Activated naive CD8-positive, alpha-beta T cell (primary cell): ENCODE results near the gene FAM222A.

Source experiments
- H3K27ac Mint-ChIP-seq: one replicate; pipeline ENCODE4 v1.8.0; 2021; ENCODE audit warnings: mixed read lengths
- H3K27me3 Mint-ChIP-seq: one replicate; pipeline ENCODE4 v1.8.0; 2021; ENCODE audit warnings: mixed read lengths
- H3K36me3 Mint-ChIP-seq: one replicate; pipeline ENCODE4 v1.8.0; 2021; ENCODE audit warnings: mixed read lengths
- H3K4me1 Mint-ChIP-seq: one replicate; pipeline ENCODE4 v1.8.0; 2021; ENCODE audit warnings: low read depth, mixed read lengths
- H3K4me3 Mint-ChIP-seq: one replicate; pipeline ENCODE4 v1.8.0; 2021; ENCODE audit warnings: mild to moderate bottlenecking, mixed read lengths
- H3K9me3 Mint-ChIP-seq: one replicate; pipeline ENCODE4 v1.8.0; 2021; ENCODE audit warnings: low read depth, mixed read lengths

The FAM222A gene

GRCh38 chr12:109701064-109701463 is 12.6 kb upstream of the FAM222A start:
- peaks cover 5% of the 10 kb centered on the region for H3K27me3 Mint-ChIP-seq

GRCh38 chr12:109702111-109702841 is 11.3 kb upstream of the FAM222A start:
- H3K4me1 Mint-ChIP-seq = no peaks in the 10 kb centered on the region
- no peak overlapping the region for H3K4me3 Mint-ChIP-seq
- no peaks in the 10 kb centered on the region for H3K36me3 Mint-ChIP-seq
- no peaks in the 10 kb centered on the region for H3K9me3 Mint-ChIP-seq
- H3K27me3 Mint-ChIP-seq = peaks cover 5% of the 10 kb centered on the region
- H3K27ac Mint-ChIP-seq = no peak overlapping the region

More at GRCh38 chr12:109701064-109701463, 12.6 kb upstream of the FAM222A start:
- H3K9me3 Mint-ChIP-seq = no peaks in the 10 kb centered on the region
- H3K36me3 Mint-ChIP-seq = no peaks in the 10 kb centered on the region
- no peak overlapping the region for H3K4me3 Mint-ChIP-seq
- H3K27ac Mint-ChIP-seq = no peak overlapping the region
- H3K4me1 Mint-ChIP-seq = no peaks in the 10 kb centered on the region

- Mint-ChIP-seq H3K4me3 (no peak overlapping the region), H3K9me3 (no peaks in the 10 kb centered on the region), H3K27me3 (peaks cover 6% of the 10 kb centered on the region), H3K27ac (no peak overlapping the region), H3K36me3 (no peaks in the 10 kb centered on the region), H3K4me1 (no peaks in the 10 kb centered on the region)
These were observed 9.9 kb upstream of the FAM222A start for GRCh38 chr12:109703684-109704083.

- no peak overlapping the region for H3K27ac Mint-ChIP-seq
- no peaks in the 10 kb centered on the region for H3K4me1 Mint-ChIP-seq
- peaks cover 6% of the 10 kb centered on the region for H3K27me3 Mint-ChIP-seq
- no peaks in the 10 kb centered on the region for H3K36me3 Mint-ChIP-seq
- H3K9me3 Mint-ChIP-seq = no peaks in the 10 kb centered on the region
- H3K4me3 Mint-ChIP-seq = no peak overlapping the region
These were observed 9.1 kb upstream of the FAM222A start for GRCh38 chr12:109704371-109705098.

GRCh38 chr12:109705291-109705690 is 8.3 kb upstream of the FAM222A start:
- H3K36me3 Mint-ChIP-seq = no peaks in the 10 kb centered on the region
- H3K27ac Mint-ChIP-seq = no peak overlapping the region
- peaks cover 11% of the 10 kb centered on the region for H3K27me3 Mint-ChIP-seq
- H3K4me3 Mint-ChIP-seq = no peak overlapping the region
- H3K9me3 Mint-ChIP-seq = no peaks in the 10 kb centered on the region
- H3K4me1 Mint-ChIP-seq = no peaks in the 10 kb centered on the region

- Mint-ChIP-seq H3K4me1 (no peaks in the 10 kb centered on the region), H3K9me3 (no peaks in the 10 kb centered on the region), H3K36me3 (no peaks in the 10 kb centered on the region), H3K27ac (no peak overlapping the region), H3K4me3 (no peak overlapping the region), H3K27me3 (peaks cover 19% of the 10 kb centered on the region)
These were observed 7.3 kb upstream of the FAM222A start for GRCh38 chr12:109706398-109706746.

- Mint-ChIP-seq H3K36me3 (no peaks in the 10 kb centered on the region), H3K27ac (no peak overlapping the region), H3K9me3 (no peaks in the 10 kb centered on the region), H3K4me1 (no peaks in the 10 kb centered on the region), H3K4me3 (no peak overlapping the region), H3K27me3 (peaks cover 20% of the 10 kb centered on the region)
These were observed 6.7 kb upstream of the FAM222A start for GRCh38 chr12:109706747-109707469.

- H3K27ac Mint-ChIP-seq = no peak overlapping the region
- no peaks in the 10 kb centered on the region for H3K4me1 Mint-ChIP-seq
- H3K9me3 Mint-ChIP-seq = no peaks in the 10 kb centered on the region
- H3K27me3 Mint-ChIP-seq = peaks cover 22% of the 10 kb centered on the region
- H3K4me3 Mint-ChIP-seq = no peak overlapping the region
- H3K36me3 Mint-ChIP-seq = no peaks in the 10 kb centered on the region
These were observed 6.2 kb upstream of the FAM222A start for GRCh38 chr12:109707470-109707821.

- Mint-ChIP-seq H3K36me3 (no peaks in the 10 kb centered on the region), H3K4me3 (no peak overlapping the region), H3K27ac (no peak overlapping the region), H3K27me3 (peaks cover 20% of the 10 kb centered on the region), H3K4me1 (no peaks in the 10 kb centered on the region), H3K9me3 (no peaks in the 10 kb centered on the region)
These were observed 4.7 kb upstream of the FAM222A start for GRCh38 chr12:109708939-109709338.

- no peak overlapping the region for H3K4me3 Mint-ChIP-seq
- H3K27ac Mint-ChIP-seq = no peak overlapping the region
- no peaks in the 10 kb centered on the region for H3K9me3 Mint-ChIP-seq
- H3K36me3 Mint-ChIP-seq = no peaks in the 10 kb centered on the region
- H3K4me1 Mint-ChIP-seq = no peaks in the 10 kb centered on the region
- H3K27me3 Mint-ChIP-seq = peaks cover 20% of the 10 kb centered on the region
These were observed 4.1 kb upstream of the FAM222A start for GRCh38 chr12:109709401-109709991.

- H3K27me3 Mint-ChIP-seq = peaks cover 20% of the 10 kb centered on the region
- no peaks in the 10 kb centered on the region for H3K36me3 Mint-ChIP-seq
- H3K27ac Mint-ChIP-seq = no peak overlapping the region
- no peaks in the 10 kb centered on the region for H3K4me1 Mint-ChIP-seq
- H3K4me3 Mint-ChIP-seq = no peak overlapping the region
- no peaks in the 10 kb centered on the region for H3K9me3 Mint-ChIP-seq
These were observed 3.3 kb upstream of the FAM222A start for GRCh38 chr12:109710205-109710746.

GRCh38 chr12:109710747-109711595 is 2.7 kb upstream of the FAM222A start:
- H3K27ac Mint-ChIP-seq = no peak overlapping the region
- peaks cover 17% of the 10 kb centered on the region for H3K27me3 Mint-ChIP-seq
- H3K36me3 Mint-ChIP-seq = no peaks in the 10 kb centered on the region
- no peaks in the 10 kb centered on the region for H3K9me3 Mint-ChIP-seq
- H3K4me1 Mint-ChIP-seq = peaks cover 2% of the 10 kb centered on the region
- no peak overlapping the region for H3K4me3 Mint-ChIP-seq

- H3K4me1 Mint-ChIP-seq = peaks cover 2% of the 10 kb centered on the region
- H3K9me3 Mint-ChIP-seq = no peaks in the 10 kb centered on the region
- peaks cover 21% of the 10 kb centered on the region for H3K27me3 Mint-ChIP-seq
- no peak overlapping the region for H3K27ac Mint-ChIP-seq
- H3K4me3 Mint-ChIP-seq = no peak overlapping the region
- H3K36me3 Mint-ChIP-seq = no peaks in the 10 kb centered on the region
These were observed 1.8 kb upstream of the FAM222A start for GRCh38 chr12:109711596-109712461.
